ENCODE measurements around the gene FER.

The FER gene

GRCh38 chr5:109177782-109178181, 430.1 kb downstream of the FER start:
- in situ Hi-C loops (cut with HindIII; ENCODE audit: low sequenced_read_pairs), result no loop called here
- no peak overlapping the region for H3K4me3 ChIP-seq (ENCODE audit: low read depth, low read length)
- no peak for TF ChIP-seq CTCF (IDR thresholded peaks at IDR 0.05; ENCODE audit: low read depth, low read length)
- DNase-seq (ENCODE audit: low read depth, low spot score), result no peak

DNA sequence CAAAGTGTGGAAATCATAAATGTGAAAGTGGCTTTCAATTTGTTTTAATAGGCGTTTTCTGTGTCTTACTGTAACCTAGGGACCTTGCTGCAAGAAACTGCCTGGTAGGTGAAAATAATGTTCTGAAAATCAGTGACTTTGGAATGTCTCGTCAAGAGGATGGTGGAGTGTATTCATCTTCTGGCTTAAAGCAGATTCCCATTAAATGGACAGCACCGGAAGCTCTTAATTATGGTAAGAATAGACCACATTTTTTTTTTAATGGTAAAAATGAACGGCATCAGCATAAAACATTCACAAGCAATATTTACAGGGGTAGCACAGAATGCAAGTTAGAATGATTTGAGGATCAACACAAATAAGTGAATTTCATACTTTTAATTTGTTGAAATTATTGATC, 433.0 kb downstream of the FER start:
- no peak for DNase-seq (ENCODE audit: low read depth, low spot score)
- no peak for TF ChIP-seq CTCF (IDR thresholded peaks at IDR 0.05; ENCODE audit: low read depth, low read length)
- in situ Hi-C loops (cut with HindIII; ENCODE audit: low sequenced_read_pairs), result no loop called here
- H3K4me3 ChIP-seq (ENCODE audit: low read depth, low read length), result no peak overlapping the region

- in situ Hi-C loops (cut with HindIII; ENCODE audit: low sequenced_read_pairs), result no loop called here
- H3K4me3 ChIP-seq (ENCODE audit: low read depth, low read length), result no peak overlapping the region
- no peak for DNase-seq (ENCODE audit: low read depth, low spot score)
- TF ChIP-seq CTCF (IDR thresholded peaks at IDR 0.05; ENCODE audit: low read depth, low read length), result no peak
These were observed 439.1 kb downstream of the FER start for GRCh38 chr5:109186759-109187158.

DNA sequence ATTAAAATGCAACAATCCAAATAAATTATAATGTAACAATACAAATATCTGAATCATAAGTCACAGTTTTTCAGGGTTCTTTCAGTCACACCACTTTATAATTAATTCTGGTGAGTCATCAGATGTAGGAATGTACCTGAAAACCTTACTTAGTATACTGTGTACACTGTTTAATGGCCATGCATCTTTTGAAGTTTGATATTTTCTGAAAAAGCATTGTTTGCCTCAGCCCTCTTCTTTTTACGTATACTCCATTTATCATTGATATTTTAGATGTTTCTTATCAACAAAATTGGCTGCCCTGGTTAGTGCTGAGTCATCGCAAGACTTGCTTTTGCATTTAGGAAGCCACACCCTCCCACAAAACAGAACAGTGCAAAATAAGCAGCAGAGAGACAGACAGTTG, 443.5 kb downstream of the FER start:
- in situ Hi-C loops (cut with HindIII; ENCODE audit: low sequenced_read_pairs), result no loop called here
- peak; percentile 58 for DNase-seq (ENCODE audit: low read depth, low spot score)
- no peak overlapping the region for H3K4me3 ChIP-seq (ENCODE audit: low read depth, low read length)
- TF ChIP-seq CTCF (IDR thresholded peaks at IDR 0.05; ENCODE audit: low read depth, low read length), result no peak

DNA sequence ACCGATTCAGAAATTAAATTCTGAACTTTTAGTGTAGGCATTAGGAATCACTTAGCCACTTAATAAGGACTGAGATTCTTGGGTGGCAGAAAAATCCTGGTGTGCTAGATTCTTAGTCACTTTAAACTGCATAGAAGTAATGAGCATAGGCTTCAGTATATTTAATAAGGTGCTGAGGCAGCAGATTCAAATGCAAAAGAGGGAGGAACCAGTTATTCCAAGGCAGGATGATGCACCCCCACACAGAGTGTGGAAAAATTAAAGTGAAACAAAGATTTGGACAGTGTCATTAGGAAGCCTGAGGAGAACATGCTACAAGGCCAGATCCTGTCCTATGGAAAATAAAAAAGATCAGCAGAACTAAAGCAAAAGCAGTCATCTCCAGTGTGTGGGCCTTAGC, 444.3 kb downstream of the FER start:
- H3K4me3 ChIP-seq (ENCODE audit: low read depth, low read length), result no peak overlapping the region
- no peak for DNase-seq (ENCODE audit: low read depth, low spot score)
- in situ Hi-C loops (cut with HindIII; ENCODE audit: low sequenced_read_pairs), result no loop called here
- no peak for TF ChIP-seq CTCF (IDR thresholded peaks at IDR 0.05; ENCODE audit: low read depth, low read length)

GRCh38 chr5:109192555-109193281, 445.0 kb downstream of the FER start:
- DNase-seq (ENCODE audit: low read depth, low spot score), result no peak
- in situ Hi-C loops (cut with HindIII; ENCODE audit: low sequenced_read_pairs), result no loop called here
- no peak for TF ChIP-seq CTCF (IDR thresholded peaks at IDR 0.05; ENCODE audit: low read depth, low read length)
- no peak overlapping the region for H3K4me3 ChIP-seq (ENCODE audit: low read depth, low read length)

All from astrocyte of the spinal cord (primary cell).